ENCODE measurements around the gene MRPL34. TPM values are rescaled to one million over a fixed set of nuclear protein-coding genes. Genes with fewer than 3 reads are reported as not detected.

The MRPL34 gene
- total and polyA plus RNA-seq, 4 donors: 23.3 to 301 (median 140) TPM

DNA sequence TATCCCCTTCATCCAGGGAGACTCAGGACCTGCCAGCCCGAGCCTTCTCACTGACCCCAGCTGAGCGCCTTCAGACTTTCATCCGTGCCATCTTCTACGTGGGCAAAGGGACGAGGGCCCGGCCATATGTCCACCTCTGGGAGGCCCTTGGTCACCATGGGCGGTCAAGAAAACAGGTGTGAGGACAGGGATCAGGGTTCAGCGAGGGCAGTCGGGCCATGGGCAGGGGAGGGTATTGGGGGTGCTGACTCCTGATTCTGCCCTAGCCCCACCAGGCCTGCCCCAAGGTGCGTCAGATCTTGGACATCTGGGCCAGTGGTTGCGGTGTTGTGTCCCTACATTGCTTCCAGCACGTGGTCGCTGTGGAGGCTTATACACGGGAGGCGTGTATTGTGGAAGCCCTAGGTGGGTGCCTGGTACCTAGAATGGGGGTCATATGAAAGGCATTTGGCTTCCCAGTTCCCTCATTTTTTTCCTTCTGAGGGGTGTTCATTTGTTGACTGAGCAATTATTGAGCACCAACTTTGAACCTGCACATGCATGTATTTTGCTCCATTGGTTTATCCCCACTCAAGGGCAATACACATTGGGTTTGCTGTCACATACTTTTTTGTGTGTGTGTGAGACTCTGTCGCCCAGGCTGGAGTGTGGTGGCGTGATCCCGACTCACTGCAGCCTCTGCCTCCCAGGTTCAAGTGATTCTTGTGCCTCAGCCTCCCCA is 20.1 kb upstream of the MRPL34 start:
- no peak for DNase-seq (ENCODE audit: low spot score)
- TF ChIP-seq HNF4G (IDR thresholded peaks at IDR 0.05): no peak
- TF ChIP-seq REST (IDR thresholded peaks at IDR 0.05): no peak
- TF ChIP-seq, protein P1, sequence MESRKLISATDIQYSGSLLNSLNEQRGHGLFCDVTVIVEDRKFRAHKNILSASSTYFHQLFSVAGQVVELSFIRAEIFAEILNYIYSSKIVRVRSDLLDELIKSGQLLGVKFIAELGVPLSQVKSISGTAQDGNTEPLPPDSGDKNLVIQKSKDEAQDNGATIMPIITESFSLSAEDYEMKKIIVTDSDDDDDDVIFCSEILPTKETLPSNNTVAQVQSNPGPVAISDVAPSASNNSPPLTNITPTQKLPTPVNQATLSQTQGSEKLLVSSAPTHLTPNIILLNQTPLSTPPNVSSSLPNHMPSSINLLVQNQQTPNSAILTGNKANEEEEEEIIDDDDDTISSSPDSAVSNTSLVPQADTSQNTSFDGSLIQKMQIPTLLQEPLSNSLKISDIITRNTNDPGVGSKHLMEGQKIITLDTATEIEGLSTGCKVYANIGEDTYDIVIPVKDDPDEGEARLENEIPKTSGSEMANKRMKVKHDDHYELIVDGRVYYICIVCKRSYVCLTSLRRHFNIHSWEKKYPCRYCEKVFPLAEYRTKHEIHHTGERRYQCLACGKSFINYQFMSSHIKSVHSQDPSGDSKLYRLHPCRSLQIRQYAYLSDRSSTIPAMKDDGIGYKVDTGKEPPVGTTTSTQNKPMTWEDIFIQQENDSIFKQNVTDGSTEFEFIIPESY (IDR thresholded peaks at IDR 0.05): no peak
- no peak for TF ChIP-seq GABPA (IDR thresholded peaks at IDR 0.05 in 1 of 2, conservative IDR thresholded peaks at IDR 0.05 in 1 of 2)
- TF ChIP-seq RAD21 (IDR thresholded peaks at IDR 0.05): no peak
- TF ChIP-seq HNF4A (conservative IDR thresholded peaks at IDR 0.05): no peak
- no peak for TF ChIP-seq JUND (IDR thresholded peaks at IDR 0.05)
- TF ChIP-seq SP1 (IDR thresholded peaks at IDR 0.05): no peak
- Histone ChIP-seq H3K4me3 (ENCODE audit: low read depth in 1 of 3, low read length in 3 of 3) (no peak overlapping the region), H3K36me3 (ENCODE audit: control insufficient read depth in 4 of 4, insufficient read depth in 3 of 4, low read depth in 1 of 4, low read length in 3 of 4) (no peaks in the 10 kb centered on the region), H3K9me3 (ENCODE audit: control insufficient read depth in 4 of 4, low read length in 3 of 4) (no peaks in the 10 kb centered on the region), H3K4me1 (ENCODE audit: control insufficient read depth in 4 of 4, insufficient read depth in 4 of 4, low read length in 3 of 4) (peaks cover 3 to 19% (median 9%) of the 10 kb centered on the region in 4 donors), H3K27me3 (ENCODE audit: control insufficient read depth in 4 of 4, insufficient read depth in 4 of 4, low read length in 3 of 4) (no peaks in the 10 kb centered on the region), H3K27ac (ENCODE audit: low read depth in 1 of 2, low read length in 2 of 2) (no peak overlapping the region), H3K9ac (ENCODE audit: low read depth in 1 of 2, low read length in 2 of 2) (no peak overlapping the region)
- WGBS: 92% methylated on average over 18 of the region's 18 CpGs

DNA sequence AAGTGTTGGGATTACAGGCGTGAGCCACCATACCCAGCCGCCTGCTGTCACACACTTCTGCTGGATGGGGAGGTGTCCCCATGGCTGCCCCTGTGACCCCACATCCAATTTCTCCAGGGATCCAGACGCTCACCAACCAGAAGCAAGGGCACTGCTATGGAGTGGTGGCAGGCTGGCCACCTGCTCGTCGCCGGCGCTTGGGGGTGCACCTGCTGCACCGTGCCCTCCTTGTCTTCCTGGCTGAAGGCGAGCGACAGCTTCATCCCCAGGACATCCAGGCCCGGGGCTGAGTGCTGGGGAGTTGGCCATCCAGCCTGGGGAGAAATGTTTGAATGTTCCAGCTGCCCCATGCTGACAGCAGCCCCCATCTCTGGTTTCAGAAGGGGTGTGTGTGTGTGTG is 19.4 kb upstream of the MRPL34 start:
- no peaks in the 10 kb centered on the region for H3K36me3 ChIP-seq (ENCODE audit: control insufficient read depth in 4 of 4, insufficient read depth in 3 of 4, low read depth in 1 of 4, low read length in 3 of 4)
- no peaks in the 10 kb centered on the region for H3K27me3 ChIP-seq (ENCODE audit: control insufficient read depth in 4 of 4, insufficient read depth in 4 of 4, low read length in 3 of 4)
- TF ChIP-seq, protein P2, sequence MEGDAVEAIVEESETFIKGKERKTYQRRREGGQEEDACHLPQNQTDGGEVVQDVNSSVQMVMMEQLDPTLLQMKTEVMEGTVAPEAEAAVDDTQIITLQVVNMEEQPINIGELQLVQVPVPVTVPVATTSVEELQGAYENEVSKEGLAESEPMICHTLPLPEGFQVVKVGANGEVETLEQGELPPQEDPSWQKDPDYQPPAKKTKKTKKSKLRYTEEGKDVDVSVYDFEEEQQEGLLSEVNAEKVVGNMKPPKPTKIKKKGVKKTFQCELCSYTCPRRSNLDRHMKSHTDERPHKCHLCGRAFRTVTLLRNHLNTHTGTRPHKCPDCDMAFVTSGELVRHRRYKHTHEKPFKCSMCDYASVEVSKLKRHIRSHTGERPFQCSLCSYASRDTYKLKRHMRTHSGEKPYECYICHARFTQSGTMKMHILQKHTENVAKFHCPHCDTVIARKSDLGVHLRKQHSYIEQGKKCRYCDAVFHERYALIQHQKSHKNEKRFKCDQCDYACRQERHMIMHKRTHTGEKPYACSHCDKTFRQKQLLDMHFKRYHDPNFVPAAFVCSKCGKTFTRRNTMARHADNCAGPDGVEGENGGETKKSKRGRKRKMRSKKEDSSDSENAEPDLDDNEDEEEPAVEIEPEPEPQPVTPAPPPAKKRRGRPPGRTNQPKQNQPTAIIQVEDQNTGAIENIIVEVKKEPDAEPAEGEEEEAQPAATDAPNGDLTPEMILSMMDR (IDR thresholded peaks at IDR 0.05; ENCODE audit: low read depth, low read length, missing input control): no peak
- TF ChIP-seq YY1 (IDR thresholded peaks at IDR 0.05): no peak
- H3K9me3 ChIP-seq (ENCODE audit: control insufficient read depth in 4 of 4, low read length in 3 of 4): no peaks in the 10 kb centered on the region
- DNase-seq (ENCODE audit: low spot score): no peak
- WGBS: 94% methylated on average over 11 of the region's 11 CpGs
- no peak overlapping the region for H3K27ac ChIP-seq (ENCODE audit: low read depth in 1 of 2, low read length in 2 of 2)
- H3K4me3 ChIP-seq (ENCODE audit: low read depth in 1 of 3, low read length in 3 of 3): no peak overlapping the region
- no peak overlapping the region for H3K9ac ChIP-seq (ENCODE audit: low read depth in 1 of 2, low read length in 2 of 2)
- H3K4me1 ChIP-seq (ENCODE audit: control insufficient read depth in 4 of 4, insufficient read depth in 4 of 4, low read length in 3 of 4): peaks cover 3 to 17% (median 9%) of the 10 kb centered on the region in 4 donors
